GM19025 (cell line): ENCODE data around the gene BMP6.

Source experiments
- ATAC-seq: cut with Tn5 transposase; IDR thresholded peaks from one replicate; pipeline ENCODE4 v1.9.1; 2021; ENCODE audit warnings: mild to moderate bottlenecking, low read depth, moderate library complexity; ENCODE audit not compliant: unreplicated experiment

The BMP6 gene

GRCh38 chr6:7745942-7746341 is 20.0 kb downstream of the BMP6 start:
- ATAC-seq: no peak

- ATAC-seq: no peak
Measured at GRCh38 chr6:7747016-7747415, 21.1 kb downstream of the BMP6 start.

- no peak for ATAC-seq
Measured at GRCh38 chr6:7747433-7747832, 21.5 kb downstream of the BMP6 start.

GRCh38 chr6:7747901-7748504 is 22.1 kb downstream of the BMP6 start:
- no peak for ATAC-seq

- no peak for ATAC-seq
Measured at GRCh38 chr6:7749478-7749877, 23.6 kb downstream of the BMP6 start.

GRCh38 chr6:7750197-7750596 is 24.3 kb downstream of the BMP6 start:
- no peak for ATAC-seq

GRCh38 chr6:7758456-7758855 is 32.6 kb downstream of the BMP6 start:
- ATAC-seq: no peak

GRCh38 chr6:7759320-7759719 is 33.4 kb downstream of the BMP6 start:
- ATAC-seq: no peak

- ATAC-seq: no peak
Measured at GRCh38 chr6:7761051-7761450, 35.2 kb downstream of the BMP6 start.

GRCh38 chr6:7762760-7763159 is 36.9 kb downstream of the BMP6 start:
- no peak for ATAC-seq

- no peak for ATAC-seq
Measured at GRCh38 chr6:7763881-7764280, 38.0 kb downstream of the BMP6 start.

GRCh38 chr6:7765575-7766325 is 39.9 kb downstream of the BMP6 start:
- ATAC-seq: no peak

GRCh38 chr6:7769702-7770101 is 43.8 kb downstream of the BMP6 start:
- ATAC-seq: no peak

GRCh38 chr6:7770111-7770510 is 44.2 kb downstream of the BMP6 start:
- no peak for ATAC-seq

- ATAC-seq: no peak
Measured at GRCh38 chr6:7770601-7771000, 44.7 kb downstream of the BMP6 start.

- ATAC-seq: no peak
Measured at GRCh38 chr6:7773322-7773721, 47.4 kb downstream of the BMP6 start.

- no peak for ATAC-seq
Measured at GRCh38 chr6:7773914-7774313, 48.0 kb downstream of the BMP6 start.

- no peak for ATAC-seq
Measured at GRCh38 chr6:7776509-7776908, 50.6 kb downstream of the BMP6 start.

GRCh38 chr6:7777074-7777473 is 51.2 kb downstream of the BMP6 start:
- ATAC-seq: no peak

- no peak for ATAC-seq
Measured at GRCh38 chr6:7781240-7781639, 55.3 kb downstream of the BMP6 start.

GRCh38 chr6:7784248-7784647 is 58.3 kb downstream of the BMP6 start:
- ATAC-seq: no peak

- no peak for ATAC-seq
Measured at GRCh38 chr6:7784706-7785105, 58.8 kb downstream of the BMP6 start.
